ENCODE measurements around the gene MOCOS. TPM values are rescaled to one million over a fixed set of nuclear protein-coding genes. Genes with fewer than 3 reads are reported as not detected.
"Not testable (repeated sequence)": the region's sequence is repeated elsewhere in the genome, so short reads cannot be mapped to it uniquely, and the experiment has no call there.

Gene MOCOS
- total RNA-seq, 2 experiments from 2014 or later = 0.13 to 0.18 TPM

DNA sequence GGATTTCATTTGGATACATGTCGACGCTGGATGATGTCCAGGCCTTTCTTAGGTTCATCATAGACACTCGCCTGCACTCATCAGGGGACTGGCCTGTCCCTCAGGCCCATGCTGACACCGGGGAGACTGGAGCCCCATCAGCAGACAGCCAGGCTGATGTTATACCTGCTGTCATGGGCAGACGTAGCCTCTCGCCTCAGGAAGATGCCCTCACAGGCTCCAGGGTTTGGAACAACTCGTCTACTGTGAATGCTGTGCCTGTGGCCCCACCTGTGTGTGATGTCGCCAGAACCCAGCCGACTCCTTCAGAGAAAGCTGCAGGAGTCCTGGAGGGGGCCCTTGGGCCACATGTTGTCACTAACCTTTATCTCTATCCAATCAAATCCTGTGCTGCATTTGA is 28.3 kb downstream of the MOCOS start:
- ATAC-seq (no peak), DNase-seq (no peak)
- Mint-ChIP-seq H3K4me1 (ENCODE audit: low read depth) (no peaks in the 10 kb centered on the region), H3K27ac (no peak overlapping the region), H3K4me3 (no peak overlapping the region), H3K27me3 (peaks cover 3% of the 10 kb centered on the region), H3K9me3 (no peaks in the 10 kb centered on the region), H3K36me3 (ENCODE audit: low read depth) (no peaks in the 10 kb centered on the region)
- intact Hi-C loops (cut with micrococcal nuclease) = no loop called here
- TF ChIP-seq CTCF (IDR thresholded peaks at IDR 0.05) = no peak
- POLR2A ChIA-PET = no interaction called here
- CTCF ChIA-PET = no interaction called here

- TF ChIP-seq CTCF (IDR thresholded peaks at IDR 0.05) = no peak
- CTCF ChIA-PET = interaction anchor here (0.9 to 1.6 kb wide), 2 partner anchors 10 to 199 kb away, joined by 3 to 4 read pairs; no protein-coding TSS in a partner anchor
- POLR2A ChIA-PET = no interaction called here
- intact Hi-C loops (cut with micrococcal nuclease) = no loop called here
- Mint-ChIP-seq H3K36me3 (ENCODE audit: low read depth) (no peaks in the 10 kb centered on the region), H3K27ac (no peak overlapping the region), H3K27me3 (no peaks in the 10 kb centered on the region), H3K4me3 (no peak overlapping the region), H3K9me3 (no peaks in the 10 kb centered on the region), H3K4me1 (ENCODE audit: low read depth) (no peaks in the 10 kb centered on the region)
- DNase-seq = no peak
- no peak for ATAC-seq
These were observed 30.1 kb downstream of the MOCOS start for GRCh38 chr18:36217348-36217747.

GRCh38 chr18:36229188-36229587 is 41.9 kb downstream of the MOCOS start:
- Mint-ChIP-seq H3K36me3 (ENCODE audit: low read depth) (peaks cover 2% of the 10 kb centered on the region), H3K9me3 (peaks cover 21% of the 10 kb centered on the region), H3K4me1 (ENCODE audit: low read depth) (no peaks in the 10 kb centered on the region), H3K4me3 (no peak overlapping the region), H3K27me3 (peaks cover 10% of the 10 kb centered on the region), H3K27ac (no peak overlapping the region)
- ATAC-seq = no peak
- ChIA-PET CTCF (no interaction called here), POLR2A (no interaction called here)
- DNase-seq = no peak
- intact Hi-C loops (cut with micrococcal nuclease) = no loop called here
- no peak for TF ChIP-seq CTCF (IDR thresholded peaks at IDR 0.05)

DNA sequence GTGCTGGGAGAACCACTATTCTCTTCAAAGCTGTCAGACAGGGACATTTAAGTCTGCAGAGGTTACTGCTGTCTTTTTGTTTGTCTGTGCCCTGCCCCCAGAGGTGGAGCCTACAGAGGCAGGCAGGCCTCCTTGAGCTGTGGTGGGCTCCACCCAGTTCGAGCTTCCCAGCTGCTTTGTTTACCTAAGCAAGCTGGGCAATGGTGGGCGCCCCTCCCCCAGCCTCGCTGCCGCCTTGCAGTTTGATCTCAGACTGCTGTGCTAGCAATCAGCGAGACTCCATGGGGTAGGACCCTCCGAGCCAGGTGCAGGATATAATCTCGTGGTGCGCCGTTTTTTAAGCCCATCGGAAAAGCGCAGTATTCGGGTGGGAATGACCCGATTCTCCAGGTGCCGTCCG is 53.2 kb downstream of the MOCOS start:
- H3K36me3 Mint-ChIP-seq (ENCODE audit: low read depth); intact Hi-C loops (cut with micrococcal nuclease); POLR2A ChIA-PET; DNase-seq; H3K4me3 Mint-ChIP-seq; H3K9me3 Mint-ChIP-seq; CTCF ChIA-PET; ATAC-seq; H3K4me1 Mint-ChIP-seq (ENCODE audit: low read depth); H3K27ac Mint-ChIP-seq: not testable (repeated sequence)
- H3K27me3 Mint-ChIP-seq = peaks cover 18% of the 10 kb centered on the region

DNA sequence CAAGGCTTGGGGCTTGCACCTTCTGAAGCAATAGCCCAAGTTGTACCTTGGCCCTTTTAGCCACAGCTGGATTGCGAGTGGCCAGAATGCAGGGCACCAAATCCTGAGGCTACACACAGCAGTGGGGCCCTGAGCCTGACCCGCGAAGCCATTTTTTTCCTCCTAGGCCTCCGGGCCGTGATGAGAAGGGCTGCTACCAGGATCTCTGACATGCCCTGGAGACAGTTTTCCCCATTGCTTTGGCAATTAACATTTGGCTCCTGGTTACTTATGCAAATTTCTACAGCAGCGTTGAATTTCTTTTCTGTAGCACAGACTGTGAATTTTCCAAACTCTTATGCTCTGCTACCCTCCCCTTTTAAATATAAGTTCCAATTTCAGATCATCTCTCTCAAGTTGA is 54.5 kb downstream of the MOCOS start:
- Mint-ChIP-seq H3K9me3 (peaks cover 7% of the 10 kb centered on the region), H3K27me3 (peaks cover 18% of the 10 kb centered on the region), H3K27ac (no peak overlapping the region), H3K36me3 (ENCODE audit: low read depth) (no peaks in the 10 kb centered on the region), H3K4me1 (ENCODE audit: low read depth) (no peaks in the 10 kb centered on the region), H3K4me3 (no peak overlapping the region)
- TF ChIP-seq CTCF (IDR thresholded peaks at IDR 0.05) = no peak
- DNase-seq (no peak), ATAC-seq (no peak)
- CTCF ChIA-PET = no interaction called here
- intact Hi-C loops (cut with micrococcal nuclease) = no loop called here
- POLR2A ChIA-PET = no interaction called here

GRCh38 chr18:36247036-36247435 is 59.7 kb downstream of the MOCOS start:
- no peak overlapping the region for H3K27ac Mint-ChIP-seq

More at GRCh38 chr18:36247036-36247435, 59.7 kb downstream of the MOCOS start:
- intact Hi-C loops (cut with micrococcal nuclease) = no loop called here
- no peak overlapping the region for H3K4me3 Mint-ChIP-seq
- H3K36me3 Mint-ChIP-seq (ENCODE audit: low read depth) = no peaks in the 10 kb centered on the region
- no peaks in the 10 kb centered on the region for H3K4me1 Mint-ChIP-seq (ENCODE audit: low read depth)
- TF ChIP-seq CTCF (IDR thresholded peaks at IDR 0.05) = no peak
- peaks cover 36% of the 10 kb centered on the region for H3K27me3 Mint-ChIP-seq
- POLR2A ChIA-PET = no interaction called here
- CTCF ChIA-PET = no interaction called here
- DNase-seq (no peak), ATAC-seq (no peak)
- H3K9me3 Mint-ChIP-seq = peaks cover 5% of the 10 kb centered on the region

Data from activated CD8-positive, alpha-beta T cell treated with anti-CD3 and anti-CD28 coated beads for 36 hours (primary cell).